Mesenchymal stem cell (in vitro differentiated cells and primary cell): ENCODE results near the gene KDM7A.
A peak's percentile ranks its signal among the peaks of the same experiment; 100 is the strongest.

ENCODE experiments used
- DNase-seq: peaks from one replicate; pipeline ENCODE4 v3.0.0-alpha.2; 2013
- H2AFZ ChIP-seq: one replicate; pipeline ENCODE4 v1.6.1; 2013; ENCODE audit warnings: low read depth, mild to moderate bottlenecking, control low read depth, inconsistent platforms, low read length, moderate library complexity
- H2AK5ac ChIP-seq: 2 replicates; pipeline ENCODE4 v1.6.1; 2013; ENCODE audit warnings: low read length, moderate library complexity, mild to moderate bottlenecking, inconsistent platforms; ENCODE audit not compliant: severe bottlenecking
- H2BK120ac ChIP-seq: one replicate; pipeline ENCODE4 v1.6.1; 2013; ENCODE audit warnings: low read depth, mild to moderate bottlenecking, inconsistent platforms, low read length, moderate library complexity
- H2BK12ac ChIP-seq, 2 experiments: one replicate each; pipeline ENCODE4 v1.6.1; 2013; ENCODE audit warnings: inconsistent platforms in 2 of 2, low read length in 2 of 2, mild to moderate bottlenecking in 2 of 2, moderate library complexity in 2 of 2, control low read depth in 1 of 2
- H2BK15ac ChIP-seq: one replicate; pipeline ENCODE4 v1.6.1; 2013; ENCODE audit warnings: mild to moderate bottlenecking, low read depth, inconsistent platforms; ENCODE audit not compliant: poor library complexity, severe bottlenecking
- H2BK5ac ChIP-seq: 2 replicates; pipeline ENCODE4 v1.6.1; 2013; ENCODE audit warnings: low read depth, mild to moderate bottlenecking, low read length, control low read depth, inconsistent platforms; ENCODE audit not compliant: poor library complexity, severe bottlenecking
- H3K14ac ChIP-seq, 2 experiments: one replicate each; pipeline ENCODE4 v1.6.1; 2013; ENCODE audit warnings: inconsistent platforms in 2 of 2, low read length in 2 of 2, control low read depth in 1 of 2, mild to moderate bottlenecking in 1 of 2, moderate library complexity in 1 of 2
- H3K18ac ChIP-seq, 2 experiments: one replicate each; pipeline ENCODE4 v1.6.1; 2013; ENCODE audit warnings: inconsistent platforms in 2 of 2, low read length in 2 of 2, control low read depth in 1 of 2, low read depth in 1 of 2, mild to moderate bottlenecking in 1 of 2
- H3K23ac ChIP-seq, 2 experiments: one replicate each; pipeline ENCODE4 v1.6.1; 2013; ENCODE audit warnings: inconsistent platforms in 2 of 2, low read length in 2 of 2, mild to moderate bottlenecking in 2 of 2, moderate library complexity in 2 of 2, control low read depth in 1 of 2
- H3K27ac ChIP-seq: 2 replicates; pipeline ENCODE4 v1.5.1; 2013; ENCODE audit warnings: mild to moderate bottlenecking, moderate library complexity, low read length, control low read depth, inconsistent platforms; ENCODE audit not compliant: poor library complexity, severe bottlenecking
- H3K27me3 ChIP-seq, 2 experiments: 2 replicates each; pipeline versions ENCODE4 v1.6.1 to v1.7.0; 2013; ENCODE audit warnings: low read length in 2 of 2, mild to moderate bottlenecking in 2 of 2, moderate library complexity in 2 of 2, control low read depth in 1 of 2, inconsistent platforms in 1 of 2; ENCODE audit not compliant: control insufficient read depth in 1 of 2, insufficient read depth in 1 of 2
- H3K36me3 ChIP-seq, 2 experiments: 2 replicates each; pipeline versions ENCODE4 v1.6.1 to v1.7.0; 2013; ENCODE audit warnings: low read length in 2 of 2, control low read depth in 1 of 2, inconsistent platforms in 1 of 2, low read depth in 1 of 2, mild to moderate bottlenecking in 1 of 2; ENCODE audit not compliant: insufficient read depth in 2 of 2, control insufficient read depth in 1 of 2
- H3K4ac ChIP-seq, 2 experiments: one replicate each; pipeline ENCODE4 v1.6.1; 2013; ENCODE audit warnings: inconsistent platforms in 2 of 2, low read length in 2 of 2, mild to moderate bottlenecking in 2 of 2, moderate library complexity in 2 of 2, control low read depth in 1 of 2, low read depth in 1 of 2
- H3K4me1 ChIP-seq: 2 replicates; pipeline ENCODE4 v1.6.1; 2013; ENCODE audit warnings: low read depth, low read length, control low read depth; ENCODE audit not compliant: control insufficient read depth, insufficient read depth
- H3K4me2 ChIP-seq: 2 replicates; pipeline ENCODE4 v1.6.1; 2013; ENCODE audit warnings: low read length, mild to moderate bottlenecking, inconsistent platforms; ENCODE audit not compliant: poor library complexity, severe bottlenecking
- H3K4me3 ChIP-seq, 2 experiments: 2 replicates each; pipeline versions ENCODE4 v1.5.1 to v1.7.0; 2013; ENCODE audit warnings: low read length in 2 of 2, mild to moderate bottlenecking in 2 of 2, control low read depth in 1 of 2, low read depth in 1 of 2; ENCODE audit not compliant: insufficient read depth in 1 of 2
- H3K79me1 ChIP-seq: replicated peaks from 2 replicates; pipeline ENCODE4 v1.6.1; 2013; ENCODE audit warnings: mild to moderate bottlenecking, control low read depth, low read length, inconsistent platforms; ENCODE audit not compliant: poor library complexity, severe bottlenecking
- H3K9ac ChIP-seq: 2 replicates; pipeline ENCODE4 v1.7.0; 2013; ENCODE audit warnings: mild to moderate bottlenecking, low read length, moderate library complexity
- H3K9me3 ChIP-seq: 2 replicates; pipeline ENCODE4 v1.7.0; 2013; ENCODE audit warnings: mild to moderate bottlenecking, low read length; ENCODE audit not compliant: control insufficient read depth
- H4K8ac ChIP-seq: one replicate; pipeline ENCODE4 v1.6.1; 2013; ENCODE audit warnings: inconsistent platforms, mild to moderate bottlenecking, low read length, moderate library complexity
- H4K91ac ChIP-seq: one replicate; pipeline ENCODE4 v1.6.1; 2013; ENCODE audit warnings: mild to moderate bottlenecking, low read length, inconsistent platforms
- WGBS: methylation state at CpG from one replicate; pipeline ENCODE4 v1.1.7; 2013; ENCODE audit warnings: mixed read lengths; 5-methylcytosine and 5-hydroxymethylcytosine counted together

KDM7A gene

DNA sequence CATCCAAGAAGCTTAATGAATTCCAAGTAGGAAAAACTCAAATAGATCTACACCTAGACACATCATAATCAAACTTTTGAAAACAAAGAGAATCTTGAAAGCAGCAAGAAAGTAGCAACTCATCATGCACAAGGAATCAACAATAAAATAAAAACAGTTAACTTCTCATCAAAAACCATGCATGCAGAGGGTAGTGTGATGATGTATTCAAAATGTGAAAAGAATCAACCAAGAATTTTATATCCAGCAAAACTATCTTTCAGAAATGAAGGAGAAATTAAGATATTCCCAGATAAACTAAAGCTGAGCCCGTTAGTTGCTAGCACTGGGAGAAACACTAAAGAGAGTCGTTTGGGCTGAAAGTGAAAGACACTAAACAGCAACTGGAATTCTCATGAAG, 109.7 kb downstream of the KDM7A start:
- H3K4me2 ChIP-seq, result no peak overlapping the region
- no peak overlapping the region for H2AK5ac ChIP-seq
- no peak overlapping the region for H2AFZ ChIP-seq
- WGBS, result 82% methylated on average over 2 of the region's 2 CpGs
- no peaks in the 10 kb centered on the region for H3K27me3 ChIP-seq
- peaks cover 9% of the 10 kb centered on the region for H3K4me1 ChIP-seq
- H4K8ac ChIP-seq, result no peak overlapping the region
- H2BK120ac ChIP-seq, result no peak overlapping the region
- H3K4me3 ChIP-seq, result no peak overlapping the region
- no peak overlapping the region for H4K91ac ChIP-seq
- H3K9me3 ChIP-seq, result peaks cover 38% of the 10 kb centered on the region
- no peak overlapping the region for H3K4ac ChIP-seq
- no peaks in the 10 kb centered on the region for H3K36me3 ChIP-seq
- no peak overlapping the region for H3K14ac ChIP-seq
- no peak overlapping the region for H2BK12ac ChIP-seq
- H2BK15ac ChIP-seq, result no peak overlapping the region
- H3K9ac ChIP-seq, result no peak overlapping the region
- peaks cover 5% of the 10 kb centered on the region for H3K79me1 ChIP-seq
- H3K23ac ChIP-seq, result no peak overlapping the region
- DNase-seq, result no peak
- no peak overlapping the region for H3K27ac ChIP-seq
- H3K18ac ChIP-seq, result no peak overlapping the region
- no peak overlapping the region for H2BK5ac ChIP-seq

DNA sequence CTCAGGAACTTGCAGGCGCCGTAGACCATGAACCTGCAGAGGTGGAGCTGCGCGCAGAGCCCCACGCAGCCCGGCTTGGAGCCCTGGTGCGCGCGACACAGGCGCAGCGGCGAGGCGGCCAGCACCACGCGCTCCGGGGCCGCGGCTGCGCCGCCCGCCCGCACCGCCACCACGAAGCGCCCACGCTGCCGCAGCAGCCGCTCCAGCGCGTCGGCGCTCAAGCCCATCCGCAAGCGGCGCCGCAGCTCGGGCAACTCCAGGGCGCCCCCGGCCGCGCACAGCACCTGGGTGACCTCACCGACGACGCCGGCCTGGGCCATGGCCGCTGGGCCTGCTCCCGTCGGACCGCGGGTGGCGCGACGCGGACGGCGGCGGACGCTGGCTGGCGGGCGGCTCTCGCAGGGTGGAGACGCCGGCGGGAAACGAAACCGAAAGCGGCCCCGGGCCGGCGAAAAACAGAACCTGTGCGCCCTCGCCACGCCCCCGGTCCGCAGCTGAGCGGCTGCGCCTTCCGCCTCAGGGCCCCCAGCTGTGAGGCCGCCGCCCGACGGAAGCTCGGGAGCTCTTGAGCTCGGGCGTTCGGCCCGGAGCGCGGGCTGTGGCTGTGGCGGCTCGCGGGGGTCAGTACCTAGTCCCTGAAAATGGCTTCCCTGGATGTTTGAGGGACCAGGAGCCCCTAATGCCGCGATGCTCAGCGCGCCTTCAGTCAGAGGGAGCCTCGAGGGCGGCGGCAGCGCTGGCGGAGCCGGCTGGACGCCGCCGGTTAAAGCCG, 114.1 kb downstream of the KDM7A start, which contains the start of gene PARP12:
Gene PARP12, minus strand, starts transcription at position 424 of the 772 bp plus-strand sequence. Its CDS starts 104 bp downstream, at position 320.
- peak; percentile 89 for DNase-seq
- Histone ChIP-seq H3K36me3 (peaks cover 0 to 1% of the 10 kb centered on the region in 2 experiments), H3K9me3 (peaks cover 13% of the 10 kb centered on the region), H3K18ac (peak within 1 kb of the TSS; percentile 92 to 97), H2BK15ac (peak within 1 kb of the TSS; percentile 65), H2BK5ac (peak within 1 kb of the TSS; percentile 61), H4K8ac (peak within 1 kb of the TSS; percentile 97), H2BK120ac (peak within 1 kb of the TSS; percentile 96), H3K9ac (peak within 1 kb of the TSS; percentile 93), H3K4me1 (peaks cover 20% of the 10 kb centered on the region), H4K91ac (peak within 1 kb of the TSS; percentile 98), H2AK5ac (no peak within 1 kb of the TSS), H3K14ac (peak within 1 kb of the TSS in 1 of 2 experiments; percentile 91), H3K27me3 (no peaks in the 10 kb centered on the region), H3K4ac (peak within 1 kb of the TSS; percentile 85 to 95), H3K27ac (no peak within 1 kb of the TSS), H3K79me1 (peaks cover 14% of the 10 kb centered on the region), H3K4me3 (peak within 1 kb of the TSS; percentile 85 to 87), H3K4me2 (peak within 1 kb of the TSS; percentile 85), H3K23ac (peak within 1 kb of the TSS in 1 of 2 experiments; percentile 92), H2AFZ (peak within 1 kb of the TSS; percentile 96), H2BK12ac (peak within 1 kb of the TSS; percentile 72 to 96)
- 2% methylated on average over 77 of the region's 106 CpGs for WGBS

GRCh38 chr7:140062118-140062527, 114.7 kb downstream of the KDM7A start:
- H3K4me3 ChIP-seq, result peak overlapping the region; percentile 85 to 87
- peak overlapping the region; percentile 98 for H4K91ac ChIP-seq
- peak overlapping the region in 1 of 2 experiments; percentile 91 for H3K14ac ChIP-seq
- peaks cover 0 to 4% of the 10 kb centered on the region in 2 experiments for H3K36me3 ChIP-seq
- H2BK120ac ChIP-seq, result peak overlapping the region; percentile 96
- H3K4me2 ChIP-seq, result peak overlapping the region; percentile 85
- H3K79me1 ChIP-seq, result peaks cover 18% of the 10 kb centered on the region
- H2AK5ac ChIP-seq, result no peak overlapping the region
- WGBS, result 20% methylated on average over 25 of the region's 32 CpGs
- H3K27me3 ChIP-seq, result no peaks in the 10 kb centered on the region
- peak overlapping the region in 1 of 2 experiments; percentile 72 for H2BK12ac ChIP-seq
- H3K9me3 ChIP-seq, result peaks cover 10% of the 10 kb centered on the region
- no peak overlapping the region for H3K27ac ChIP-seq
- H3K4ac ChIP-seq, result peak overlapping the region; percentile 81 to 85
- peak overlapping the region; percentile 92 to 97 for H3K18ac ChIP-seq
- no peak overlapping the region for H2BK5ac ChIP-seq
- H2BK15ac ChIP-seq, result peak overlapping the region; percentile 46
- peak overlapping the region; percentile 97 for H4K8ac ChIP-seq
- H2AFZ ChIP-seq, result peak overlapping the region; percentile 96
- DNase-seq, result peak; percentile 21
- H3K4me1 ChIP-seq, result peaks cover 20% of the 10 kb centered on the region
- no peak overlapping the region for H3K23ac ChIP-seq
- H3K9ac ChIP-seq, result peak overlapping the region; percentile 93

DNA sequence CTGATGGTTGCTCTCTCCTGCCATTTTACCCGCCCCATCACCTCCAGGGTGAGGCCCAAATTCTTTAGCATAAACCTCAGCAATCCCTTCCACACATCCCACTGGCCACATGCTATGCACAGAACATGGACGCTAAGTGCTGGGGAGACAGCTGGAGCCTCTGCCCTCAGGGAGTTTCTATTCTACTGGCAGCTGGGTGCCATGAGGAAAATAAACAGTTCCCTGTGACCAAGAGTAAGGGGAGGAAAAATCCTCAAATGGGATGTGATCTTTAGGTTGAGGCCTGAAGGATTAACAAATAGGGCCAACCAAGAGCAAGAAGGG, 115.2 kb downstream of the KDM7A start:
- H2AK5ac ChIP-seq, result no peak overlapping the region
- H2BK120ac ChIP-seq, result no peak overlapping the region
- no peak overlapping the region for H3K4me2 ChIP-seq
- H2BK12ac ChIP-seq, result no peak overlapping the region
- peaks cover 4% of the 10 kb centered on the region in 2 experiments for H3K36me3 ChIP-seq
- peak overlapping the region in 1 of 2 experiments; percentile 29 for H3K18ac ChIP-seq
- no peak overlapping the region for H2AFZ ChIP-seq
- DNase-seq, result peak; percentile 23
- H2BK15ac ChIP-seq, result no peak overlapping the region
- WGBS, result 85% methylated on average over 2 of the region's 2 CpGs
- no peak overlapping the region for H3K23ac ChIP-seq
- peaks cover 4% of the 10 kb centered on the region for H3K9me3 ChIP-seq
- no peak overlapping the region for H2BK5ac ChIP-seq
- H3K79me1 ChIP-seq, result peaks cover 23% of the 10 kb centered on the region
- H3K27me3 ChIP-seq, result no peaks in the 10 kb centered on the region
- no peak overlapping the region for H3K14ac ChIP-seq
- H4K8ac ChIP-seq, result no peak overlapping the region
- H3K4ac ChIP-seq, result no peak overlapping the region
- no peak overlapping the region for H3K27ac ChIP-seq
- peak overlapping the region; percentile 93 for H3K9ac ChIP-seq
- H4K91ac ChIP-seq, result no peak overlapping the region
- H3K4me3 ChIP-seq, result peak overlapping the region in 1 of 2 experiments; percentile 85
- H3K4me1 ChIP-seq, result peaks cover 20% of the 10 kb centered on the region
